GM21737 (cell line): Measurements from ENCODE around the gene AHSG.

ENCODE experiments used
- ATAC-seq: cut with Tn5 transposase; IDR thresholded peaks from one replicate; pipeline ENCODE4 v1.9.1; 2021; ENCODE audit warnings: mild to moderate bottlenecking, moderate library complexity; ENCODE audit not compliant: unreplicated experiment

Gene AHSG

GRCh38 chr3:186639778-186640472 is 27.1 kb downstream of the AHSG start, which contains the start of gene FETUB:
Gene FETUB (plus strand): TSS chr3:186640399. CDS start chr3:186640461, 62 bp downstream.
- no peak for ATAC-seq

- no peak for ATAC-seq
These were observed 27.6 kb downstream of the AHSG start for GRCh38 chr3:186640473-186640818.

- ATAC-seq, result no peak
These were observed 28.1 kb downstream of the AHSG start for GRCh38 chr3:186640929-186641328.

GRCh38 chr3:186642014-186642413 is 29.2 kb downstream of the AHSG start:
- ATAC-seq, result no peak

- ATAC-seq, result no peak
These were observed 30.6 kb downstream of the AHSG start for GRCh38 chr3:186643493-186643892.

- ATAC-seq, result no peak
These were observed 31.8 kb downstream of the AHSG start for GRCh38 chr3:186644683-186645082.

GRCh38 chr3:186646106-186646505 is 33.2 kb downstream of the AHSG start:
- ATAC-seq, result no peak

GRCh38 chr3:186646841-186647240 is 34.0 kb downstream of the AHSG start:
- ATAC-seq, result no peak

GRCh38 chr3:186648851-186649250 is 36.0 kb downstream of the AHSG start:
- ATAC-seq, result no peak

GRCh38 chr3:186651678-186652215 is 38.9 kb downstream of the AHSG start:
- no peak for ATAC-seq

- ATAC-seq, result peak; percentile 90
These were observed 40.3 kb downstream of the AHSG start for GRCh38 chr3:186653080-186653707.

GRCh38 chr3:186653984-186654383 is 41.1 kb downstream of the AHSG start:
- no peak for ATAC-seq

GRCh38 chr3:186663361-186664118 is 50.7 kb downstream of the AHSG start:
- ATAC-seq, result no peak

- no peak for ATAC-seq
These were observed 51.2 kb downstream of the AHSG start for GRCh38 chr3:186664119-186664495.

- ATAC-seq, result no peak
These were observed 51.6 kb downstream of the AHSG start for GRCh38 chr3:186664506-186664905.

GRCh38 chr3:186665625-186666188 is 52.8 kb downstream of the AHSG start, which contains the start of gene HRG:
Gene HRG (plus strand): TSS chr3:186666014. CDS start chr3:186666032, 18 bp downstream.
- no peak for ATAC-seq

GRCh38 chr3:186668426-186668825 is 55.6 kb downstream of the AHSG start:
- no peak for ATAC-seq

- no peak for ATAC-seq
These were observed 56.7 kb downstream of the AHSG start for GRCh38 chr3:186669378-186670084.

GRCh38 chr3:186670155-186670554 is 57.3 kb downstream of the AHSG start:
- no peak for ATAC-seq
